CMK (cell line): ENCODE measurements around the gene TOMM22.

Source experiments
- DNase-seq: peaks from one replicate; pipeline ENCODE4 v3.0.0-alpha.2; 2010; ENCODE audit warnings: low read depth

TOMM22 gene

GRCh38 chr22:38715176-38715764, 33.5 kb downstream of the TOMM22 start:
- DNase-seq, result peak; percentile 60

GRCh38 chr22:38715852-38716251, 34.1 kb downstream of the TOMM22 start:
- no peak for DNase-seq

GRCh38 chr22:38716271-38716670, 34.5 kb downstream of the TOMM22 start:
- no peak for DNase-seq

GRCh38 chr22:38716826-38717225, 35.1 kb downstream of the TOMM22 start:
- DNase-seq, result no peak

- no peak for DNase-seq
Measured at GRCh38 chr22:38717244-38717643, 35.5 kb downstream of the TOMM22 start.

- DNase-seq, result no peak
Measured at GRCh38 chr22:38718414-38718813, 36.7 kb downstream of the TOMM22 start.

- DNase-seq, result no peak
Measured at GRCh38 chr22:38719196-38719595, 37.4 kb downstream of the TOMM22 start.

GRCh38 chr22:38720350-38720749, 38.6 kb downstream of the TOMM22 start:
- no peak for DNase-seq

GRCh38 chr22:38721551-38721950, 39.8 kb downstream of the TOMM22 start:
- no peak for DNase-seq

GRCh38 chr22:38724176-38724575, 42.4 kb downstream of the TOMM22 start:
- no peak for DNase-seq

GRCh38 chr22:38724926-38725571, 43.3 kb downstream of the TOMM22 start:
- no peak for DNase-seq

GRCh38 chr22:38725900-38726655, 44.3 kb downstream of the TOMM22 start:
- no peak for DNase-seq

GRCh38 chr22:38727123-38727522, 45.4 kb downstream of the TOMM22 start:
- no peak for DNase-seq

GRCh38 chr22:38727530-38728451, 46.0 kb downstream of the TOMM22 start:
- DNase-seq, result no peak

- DNase-seq, result no peak
Measured at GRCh38 chr22:38728871-38729796, 47.4 kb downstream of the TOMM22 start.

- DNase-seq, result no peak
Measured at GRCh38 chr22:38729946-38730345, 48.2 kb downstream of the TOMM22 start.

GRCh38 chr22:38730411-38730871, 48.7 kb downstream of the TOMM22 start:
- no peak for DNase-seq

GRCh38 chr22:38731703-38732161, 50.0 kb downstream of the TOMM22 start:
- DNase-seq, result no peak

GRCh38 chr22:38732251-38732815, 50.6 kb downstream of the TOMM22 start:
- no peak for DNase-seq

- no peak for DNase-seq
Measured at GRCh38 chr22:38733329-38733723, 51.6 kb downstream of the TOMM22 start.
